H9 (cell line): ENCODE results near the gene FNDC1. TPM values are rescaled to one million over a fixed set of nuclear protein-coding genes. Genes with fewer than 3 reads are reported as not detected.

Experiments used
- DNase-seq: peaks from one replicate; pipeline ENCODE4 v3.0.0-alpha.2; 2017
- H2AFZ ChIP-seq: one replicate; pipeline ENCODE4 v1.6.1; 2013; ENCODE audit warnings: mild to moderate bottlenecking, low read length, control low read depth, moderate library complexity
- H2AK5ac ChIP-seq: 2 replicates; pipeline ENCODE4 v1.6.1; 2013; ENCODE audit warnings: low read length, control low read depth, mixed read lengths; ENCODE audit not compliant: insufficient read length
- H2BK120ac ChIP-seq: one replicate; pipeline ENCODE4 v1.6.1; 2013; ENCODE audit warnings: low read depth, mild to moderate bottlenecking, low read length, control low read depth, inconsistent platforms; ENCODE audit not compliant: poor library complexity, severe bottlenecking
- H2BK12ac ChIP-seq: 2 replicates; pipeline ENCODE4 v1.6.1; 2013; ENCODE audit warnings: low read length, control low read depth, mixed read lengths, low read depth; ENCODE audit not compliant: insufficient read length
- H2BK15ac ChIP-seq: 2 replicates; pipeline ENCODE4 v1.6.1; 2013; ENCODE audit warnings: low read depth, low read length, control low read depth
- H2BK20ac ChIP-seq: one replicate; pipeline ENCODE4 v1.6.1; 2013; ENCODE audit warnings: low read depth, mild to moderate bottlenecking, low read length, control low read depth, inconsistent platforms; ENCODE audit not compliant: poor library complexity, severe bottlenecking
- H2BK5ac ChIP-seq: 2 replicates; pipeline ENCODE4 v1.6.1; 2013; ENCODE audit warnings: low read length, control low read depth, mixed read lengths; ENCODE audit not compliant: insufficient read length
- H3K14ac ChIP-seq: 2 replicates; pipeline ENCODE4 v1.6.1; 2013; ENCODE audit warnings: low read length, control low read depth; ENCODE audit not compliant: insufficient read depth
- H3K18ac ChIP-seq: 2 replicates; pipeline ENCODE4 v1.6.1; 2013; ENCODE audit warnings: low read depth, mild to moderate bottlenecking, mixed read lengths, low read length, control low read depth; ENCODE audit not compliant: insufficient read length
- H3K23ac ChIP-seq: 2 replicates; pipeline ENCODE4 v1.6.1; 2013; ENCODE audit warnings: low read length, control low read depth, mixed read lengths, low read depth; ENCODE audit not compliant: insufficient read length
- H3K23me2 ChIP-seq: 2 replicates; pipeline ENCODE4 v1.6.1; 2013; ENCODE audit warnings: low read depth, mild to moderate bottlenecking, mixed read lengths, low read length, control low read depth; ENCODE audit not compliant: insufficient read length, poor library complexity, severe bottlenecking
- H3K27ac ChIP-seq: 2 replicates; pipeline ENCODE4 v1.5.1; 2013; ENCODE audit warnings: low read length, control low read depth, mixed read lengths, low read depth; ENCODE audit not compliant: insufficient read length
- H3K27me3 ChIP-seq: 2 replicates; pipeline ENCODE4 v1.6.1; 2013; ENCODE audit warnings: low read length, control low read depth, inconsistent platforms; ENCODE audit not compliant: insufficient read depth
- H3K4ac ChIP-seq: 2 replicates; pipeline ENCODE4 v1.6.1; 2013; ENCODE audit warnings: low read depth, mild to moderate bottlenecking, control low read depth, inconsistent platforms, low read length, moderate library complexity
- H3K4me1 ChIP-seq: 2 replicates; pipeline ENCODE4 v1.6.1; 2013; ENCODE audit warnings: low read length, control low read depth, inconsistent platforms; ENCODE audit not compliant: insufficient read depth
- H3K4me2 ChIP-seq: 2 replicates; pipeline ENCODE4 v1.6.1; 2013; ENCODE audit warnings: low read length, control low read depth, mixed read lengths; ENCODE audit not compliant: insufficient read length, insufficient read depth
- H3K56ac ChIP-seq: 2 replicates; pipeline ENCODE4 v1.6.1; 2013; ENCODE audit warnings: low read depth, mild to moderate bottlenecking, mixed read lengths, low read length, control low read depth; ENCODE audit not compliant: insufficient read length
- H3K79me1 ChIP-seq: 2 replicates; pipeline ENCODE4 v1.6.1; 2013; ENCODE audit warnings: low read depth, mild to moderate bottlenecking, moderate library complexity, low read length, control low read depth, inconsistent platforms; ENCODE audit not compliant: insufficient read depth, poor library complexity, severe bottlenecking
- H3K79me2 ChIP-seq: 2 replicates; pipeline ENCODE4 v1.6.1; 2013; ENCODE audit warnings: low read length, control low read depth, inconsistent platforms; ENCODE audit not compliant: insufficient read depth
- H3K9ac ChIP-seq: 2 replicates; pipeline ENCODE4 v1.6.1; 2013; ENCODE audit warnings: low read length, control low read depth, mixed read lengths; ENCODE audit not compliant: insufficient read length; ENCODE audit errors: extremely low read depth
- H3K9me3 ChIP-seq: one replicate; pipeline ENCODE4 v1.6.1; 2013; ENCODE audit warnings: low read depth, low read length, inconsistent platforms; ENCODE audit not compliant: control insufficient read depth
- H3T11ph ChIP-seq: one replicate; pipeline ENCODE4 v1.6.1; 2013; ENCODE audit warnings: mild to moderate bottlenecking, low read length, control low read depth, inconsistent platforms
- H4K20me1 ChIP-seq: one replicate; pipeline ENCODE4 v1.6.1; 2013; ENCODE audit not compliant: control insufficient read depth, insufficient read length, insufficient read depth
- H4K5ac ChIP-seq: 2 replicates; pipeline ENCODE4 v1.6.1; 2013; ENCODE audit warnings: low read depth, mild to moderate bottlenecking, mixed read lengths, low read length, control low read depth; ENCODE audit not compliant: insufficient read length
- H4K8ac ChIP-seq: replicated peaks from 2 replicates; pipeline ENCODE4 v1.6.1; 2013; ENCODE audit warnings: low read length, control low read depth, mixed read lengths, low read depth; ENCODE audit not compliant: insufficient read length
- H4K91ac ChIP-seq: 2 replicates; pipeline ENCODE4 v1.6.1; 2013; ENCODE audit warnings: low read depth, mild to moderate bottlenecking, moderate library complexity, mixed read lengths, low read length, control low read depth; ENCODE audit not compliant: insufficient read length
- H3K27ac Mint-ChIP-seq, 3 experiments: 2 replicates in 2 of 3; 3 replicates in 1 of 3; pipeline ENCODE4 v1.8.0; 2020 to 2021; ENCODE audit warnings: mixed read lengths in 3 of 3, mild to moderate bottlenecking in 1 of 3, moderate library complexity in 1 of 3
- H3K27me3 Mint-ChIP-seq: 2 replicates; pipeline ENCODE4 v1.8.0; 2021; ENCODE audit warnings: low read depth, mild to moderate bottlenecking, moderate library complexity, mixed read lengths
- H3K36me3 Mint-ChIP-seq, 3 experiments: 2 replicates in 2 of 3; 3 replicates in 1 of 3; pipeline ENCODE4 v1.8.0; 2020 to 2021; ENCODE audit warnings: low read depth in 3 of 3, mixed read lengths in 3 of 3; ENCODE audit not compliant: insufficient read depth in 1 of 3
- H3K4me1 Mint-ChIP-seq, 2 experiments: 2 replicates each; pipeline ENCODE4 v1.8.0; 2020; ENCODE audit warnings: mixed read lengths in 2 of 2
- H3K4me3 Mint-ChIP-seq, 2 experiments: 2 replicates in 1 of 2; 3 replicates in 1 of 2; pipeline ENCODE4 v1.8.0; 2020 to 2021; ENCODE audit warnings: mild to moderate bottlenecking in 2 of 2, mixed read lengths in 2 of 2, moderate library complexity in 1 of 2
- H3K9me3 Mint-ChIP-seq, 2 experiments: 2 replicates in 1 of 2; 3 replicates in 1 of 2; pipeline ENCODE4 v1.8.0; 2020; ENCODE audit warnings: mild to moderate bottlenecking in 2 of 2, mixed read lengths in 2 of 2, moderate library complexity in 1 of 2
- CTCF ChIP-seq: fragments of 200-600 bp; sonication (generic); conservative IDR thresholded peaks from 3 replicates; pipeline ENCODE4 v1.8.0; 2021; ENCODE audit warnings: antibody characterized with exemption, mild to moderate bottlenecking
- WGBS: extraction: QIAGEN DNeasy Blood & Tissue Kit; methylation state at CpG from one replicate; pipeline ENCODE4 v1.1.7; 2013; ENCODE audit warnings: missing lambda C conversion rate, low lambda C conversion rate, mixed read lengths; ENCODE audit not compliant: insufficient read length; ENCODE audit errors: extremely low coverage; 5-methylcytosine and 5-hydroxymethylcytosine counted together
- total RNA-seq: library from RNA; stranded (reverse); gene quantifications from 2 replicates; pipeline ENCODE4 v1.2.1, GENCODE V29; 2021

FNDC1 gene
- total RNA-seq, 1 experiment from 2014 or later, result 0.24 TPM

GRCh38 chr6:159254186-159254585 is 85.0 kb downstream of the FNDC1 start:
- Histone ChIP-seq H2AK5ac (no peak overlapping the region), H2BK5ac (no peak overlapping the region), H2BK120ac (no peak overlapping the region), H4K20me1 (no peaks in the 10 kb centered on the region), H3K79me1 (no peaks in the 10 kb centered on the region), H3K4ac (no peak overlapping the region), H3K9ac (no peak overlapping the region), H4K91ac (no peak overlapping the region), H2AFZ (no peak overlapping the region), H3K4me2 (no peak overlapping the region), H3T11ph (no peak overlapping the region), H2BK12ac (no peak overlapping the region), H3K27me3 (no peaks in the 10 kb centered on the region), H3K9me3 (no peaks in the 10 kb centered on the region), H3K27ac (no peak overlapping the region), H3K56ac (no peak overlapping the region), H3K14ac (no peak overlapping the region), H3K79me2 (no peaks in the 10 kb centered on the region), H2BK15ac (no peak overlapping the region), H3K23ac (no peak overlapping the region), H3K23me2 (no peaks in the 10 kb centered on the region), H4K8ac (no peak overlapping the region), H3K4me1 (no peaks in the 10 kb centered on the region), H3K18ac (no peak overlapping the region), H2BK20ac (no peak overlapping the region), H4K5ac (no peak overlapping the region)
- no peak for DNase-seq
- TF ChIP-seq CTCF, result no peak
- Mint-ChIP-seq H3K27me3 (peaks cover 15% of the 10 kb centered on the region), H3K4me3 (no peak overlapping the region), H3K9me3 (peaks cover 0 to 22% of the 10 kb centered on the region in 2 experiments; a peak in 2 of 5 replicates), H3K36me3 (no peaks in the 10 kb centered on the region; a peak in 1 of 7 replicates), H3K27ac (no peak overlapping the region), H3K4me1 (peaks cover 0 to 6% of the 10 kb centered on the region in 2 experiments; a peak in 2 of 4 replicates)
- WGBS, result no CpG with 5 or more reads among the region's 2 CpGs
